WTC11 (cell line): Measurements from ENCODE around the gene CLSTN2.

Experiments used
- ARID4B ChIP-seq: sonication (generic); formaldehyde crosslinking; IDR thresholded peaks from 2 replicates; pipeline ENCODE4 v1.8.0; 2023; ENCODE audit warnings: missing genetic modification reagents, mild to moderate bottlenecking, borderline replicate concordance
- ATF1 ChIP-seq: sonication (generic); formaldehyde crosslinking; IDR thresholded peaks from 2 replicates; pipeline ENCODE4 v1.8.1; 2023; ENCODE audit warnings: mild to moderate bottlenecking, moderate library complexity, missing genetic modification reagents
- CREM ChIP-seq: sonication (generic); formaldehyde crosslinking; IDR thresholded peaks from 2 replicates; pipeline ENCODE4 v1.8.1; 2022; ENCODE audit warnings: mild to moderate bottlenecking, missing genetic modification reagents, moderate library complexity
- EMX1 ChIP-seq: fragments of 250-450 bp; sonication (Bioruptor Pico); IDR thresholded peaks from 2 replicates; pipeline ENCODE4 v1.8.0; 2021; ENCODE audit warnings: mild to moderate bottlenecking
- IRF2 ChIP-seq: sonication (generic); formaldehyde crosslinking; IDR thresholded peaks from 2 replicates; pipeline ENCODE4 v1.8.0; 2022; ENCODE audit warnings: low read depth, missing genetic modification reagents, borderline replicate concordance
- JUN ChIP-seq: sonication (generic); formaldehyde crosslinking; IDR thresholded peaks from 2 replicates; pipeline ENCODE4 v1.8.0; 2023; ENCODE audit warnings: mild to moderate bottlenecking, missing genetic modification reagents
- ZNF232 ChIP-seq: sonication (generic); formaldehyde crosslinking; IDR thresholded peaks from 2 replicates; pipeline ENCODE4 v1.8.0; 2022; ENCODE audit warnings: mild to moderate bottlenecking, missing genetic modification reagents
- ZNF423 ChIP-seq: fragments of 250-450 bp; sonication (Bioruptor Pico); IDR thresholded peaks from 2 replicates; pipeline ENCODE4 v2.1.2; 2022; ENCODE audit warnings: mild to moderate bottlenecking, moderate library complexity
- TF ChIP-seq, protein P1 (sequence below): fragments of 200-600 bp; IDR thresholded peaks from 2 replicates; pipeline ENCODE4 v1.8.0; 2022; ENCODE audit warnings: antibody characterized with exemption
- TF ChIP-seq, protein P2 (sequence below): sonication (generic); formaldehyde crosslinking; IDR thresholded peaks from 2 replicates; pipeline ENCODE4 v1.8.1; 2023; ENCODE audit warnings: mild to moderate bottlenecking, missing genetic modification reagents

DNA sequence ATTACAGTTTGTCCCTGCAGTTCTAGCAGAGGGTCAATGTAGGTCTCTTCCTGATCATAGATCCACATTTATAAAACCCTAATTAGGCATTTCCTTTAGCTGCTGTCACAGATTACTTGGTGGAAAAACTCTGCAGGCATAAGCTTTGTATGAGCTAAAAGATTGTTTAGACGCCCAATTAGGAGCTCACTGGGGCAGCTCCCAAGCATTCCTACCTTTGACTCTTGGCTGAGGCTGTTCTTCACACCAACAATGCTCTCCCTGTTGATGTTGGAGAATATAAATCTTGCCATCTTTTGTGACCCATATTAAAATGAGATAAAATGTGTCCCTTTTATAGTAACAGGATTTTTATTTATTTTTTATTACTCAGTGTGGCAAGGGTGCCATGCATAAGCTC is 594.6 kb downstream of the CLSTN2 start:
- TF ChIP-seq, protein P1, sequence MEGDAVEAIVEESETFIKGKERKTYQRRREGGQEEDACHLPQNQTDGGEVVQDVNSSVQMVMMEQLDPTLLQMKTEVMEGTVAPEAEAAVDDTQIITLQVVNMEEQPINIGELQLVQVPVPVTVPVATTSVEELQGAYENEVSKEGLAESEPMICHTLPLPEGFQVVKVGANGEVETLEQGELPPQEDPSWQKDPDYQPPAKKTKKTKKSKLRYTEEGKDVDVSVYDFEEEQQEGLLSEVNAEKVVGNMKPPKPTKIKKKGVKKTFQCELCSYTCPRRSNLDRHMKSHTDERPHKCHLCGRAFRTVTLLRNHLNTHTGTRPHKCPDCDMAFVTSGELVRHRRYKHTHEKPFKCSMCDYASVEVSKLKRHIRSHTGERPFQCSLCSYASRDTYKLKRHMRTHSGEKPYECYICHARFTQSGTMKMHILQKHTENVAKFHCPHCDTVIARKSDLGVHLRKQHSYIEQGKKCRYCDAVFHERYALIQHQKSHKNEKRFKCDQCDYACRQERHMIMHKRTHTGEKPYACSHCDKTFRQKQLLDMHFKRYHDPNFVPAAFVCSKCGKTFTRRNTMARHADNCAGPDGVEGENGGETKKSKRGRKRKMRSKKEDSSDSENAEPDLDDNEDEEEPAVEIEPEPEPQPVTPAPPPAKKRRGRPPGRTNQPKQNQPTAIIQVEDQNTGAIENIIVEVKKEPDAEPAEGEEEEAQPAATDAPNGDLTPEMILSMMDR, result no peak
- TF ChIP-seq EMX1 (CRISPR knock-in tag), result no peak
- no peak for TF ChIP-seq CREM (CRISPR knock-in tag)
- TF ChIP-seq, protein P2, sequence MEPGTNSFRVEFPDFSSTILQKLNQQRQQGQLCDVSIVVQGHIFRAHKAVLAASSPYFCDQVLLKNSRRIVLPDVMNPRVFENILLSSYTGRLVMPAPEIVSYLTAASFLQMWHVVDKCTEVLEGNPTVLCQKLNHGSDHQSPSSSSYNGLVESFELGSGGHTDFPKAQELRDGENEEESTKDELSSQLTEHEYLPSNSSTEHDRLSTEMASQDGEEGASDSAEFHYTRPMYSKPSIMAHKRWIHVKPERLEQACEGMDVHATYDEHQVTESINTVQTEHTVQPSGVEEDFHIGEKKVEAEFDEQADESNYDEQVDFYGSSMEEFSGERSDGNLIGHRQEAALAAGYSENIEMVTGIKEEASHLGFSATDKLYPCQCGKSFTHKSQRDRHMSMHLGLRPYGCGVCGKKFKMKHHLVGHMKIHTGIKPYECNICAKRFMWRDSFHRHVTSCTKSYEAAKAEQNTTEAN, result no peak
- no peak for TF ChIP-seq ZNF232 (CRISPR knock-in tag)
- TF ChIP-seq ATF1 (CRISPR knock-in tag), result no peak
- TF ChIP-seq ARID4B (CRISPR knock-in tag), result no peak
- TF ChIP-seq ZNF423 (CRISPR knock-in tag), result no peak
- no peak for TF ChIP-seq IRF2
- TF ChIP-seq JUN (CRISPR knock-in tag), result no peak
